HG03108 (cell line): ENCODE measurements around the gene UNC13C.

Experiments
- ATAC-seq: cut with Tn5 transposase; IDR thresholded peaks from one replicate; pipeline ENCODE4 v1.9.1; 2021; ENCODE audit warnings: moderate library complexity; ENCODE audit not compliant: unreplicated experiment

The UNC13C gene

GRCh38 chr15:54102704-54103103, 124.5 kb downstream of the UNC13C start:
- no peak for ATAC-seq

- no peak for ATAC-seq
Measured at GRCh38 chr15:54109014-54109413, 130.8 kb downstream of the UNC13C start.

GRCh38 chr15:54119051-54119450, 140.8 kb downstream of the UNC13C start:
- no peak for ATAC-seq

DNA sequence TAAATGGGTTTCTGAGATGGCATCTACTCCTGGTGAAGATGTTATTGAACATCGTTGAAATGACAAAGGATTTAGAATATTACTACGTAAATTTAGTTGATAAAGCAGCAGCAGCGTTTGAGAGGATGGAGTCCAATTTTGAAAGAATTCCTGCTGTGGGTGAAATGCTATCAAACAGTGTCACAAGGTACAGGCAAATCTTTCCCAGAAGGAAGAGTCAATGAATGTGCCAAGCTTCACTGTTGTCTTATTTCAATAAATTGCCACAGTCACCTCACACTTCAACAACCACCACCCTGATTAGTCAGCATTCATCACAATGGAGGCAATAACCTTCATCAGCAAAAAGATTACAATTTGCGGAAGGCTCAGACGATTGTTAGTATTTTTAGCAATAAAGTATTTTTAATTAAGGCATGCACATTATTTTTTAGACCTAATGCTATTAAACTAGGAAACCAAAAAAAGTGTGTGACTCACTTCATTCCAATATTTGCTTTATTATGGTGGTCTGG, 142.8 kb downstream of the UNC13C start:
- no peak for ATAC-seq

DNA sequence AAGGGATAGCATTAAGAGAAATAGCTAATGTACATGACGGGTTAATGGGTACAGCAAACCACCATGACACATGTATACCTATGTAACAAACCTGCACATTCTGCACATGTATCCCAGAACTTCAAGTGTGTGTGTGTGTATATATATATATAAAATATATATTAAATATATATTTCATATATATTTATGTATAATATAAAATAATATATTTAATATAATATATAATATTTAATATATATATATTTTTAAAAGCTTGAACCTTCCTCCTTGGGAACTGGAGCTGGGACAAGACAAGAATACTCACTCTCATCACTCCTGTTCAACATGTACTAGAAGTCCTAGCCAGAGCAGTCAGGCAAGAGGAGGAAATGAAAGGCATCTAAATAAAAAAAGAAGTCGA, 149.3 kb downstream of the UNC13C start:
- ATAC-seq, result no peak

DNA sequence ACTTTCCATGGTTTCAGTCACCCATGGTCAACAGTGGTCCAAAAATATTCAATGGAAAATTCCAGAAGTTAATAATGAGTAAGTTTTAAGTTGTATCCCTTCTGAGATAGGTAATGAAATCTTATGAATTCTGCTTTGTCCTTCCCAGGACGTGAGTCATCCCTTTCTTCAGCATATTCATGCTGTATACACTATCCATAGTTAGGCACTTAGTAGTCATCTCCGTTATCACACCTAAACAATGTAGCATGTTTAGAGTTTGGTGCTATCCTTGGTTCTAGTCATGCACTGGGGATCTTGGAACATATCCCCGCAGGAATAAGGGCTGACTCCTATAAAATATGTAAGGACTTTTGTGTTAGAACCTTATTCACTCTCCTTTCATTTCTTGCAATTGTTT, 153.2 kb downstream of the UNC13C start:
- ATAC-seq, result no peak

GRCh38 chr15:54149115-54149531, 170.9 kb downstream of the UNC13C start:
- no peak for ATAC-seq

- ATAC-seq, result no peak
Measured at GRCh38 chr15:54150255-54150654, 172.0 kb downstream of the UNC13C start.

DNA sequence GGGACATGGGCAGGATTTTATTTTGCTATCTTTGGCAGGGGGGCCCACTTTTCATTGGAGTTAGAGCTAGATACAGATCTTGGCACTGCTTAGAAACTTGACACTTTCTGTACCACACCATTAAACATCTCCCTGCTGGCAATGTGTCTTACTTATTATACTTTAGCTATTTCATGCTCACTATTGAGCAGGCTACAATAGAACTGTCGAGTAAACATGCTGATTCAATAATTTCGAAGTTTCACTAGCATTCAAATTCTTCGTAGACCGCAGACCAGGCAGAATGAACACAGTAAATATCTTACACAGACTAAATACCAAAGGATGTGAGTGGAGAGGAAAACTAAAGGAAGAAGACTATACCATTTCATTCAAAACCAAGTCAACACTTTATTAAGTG, 180.8 kb downstream of the UNC13C start:
- no peak for ATAC-seq

DNA sequence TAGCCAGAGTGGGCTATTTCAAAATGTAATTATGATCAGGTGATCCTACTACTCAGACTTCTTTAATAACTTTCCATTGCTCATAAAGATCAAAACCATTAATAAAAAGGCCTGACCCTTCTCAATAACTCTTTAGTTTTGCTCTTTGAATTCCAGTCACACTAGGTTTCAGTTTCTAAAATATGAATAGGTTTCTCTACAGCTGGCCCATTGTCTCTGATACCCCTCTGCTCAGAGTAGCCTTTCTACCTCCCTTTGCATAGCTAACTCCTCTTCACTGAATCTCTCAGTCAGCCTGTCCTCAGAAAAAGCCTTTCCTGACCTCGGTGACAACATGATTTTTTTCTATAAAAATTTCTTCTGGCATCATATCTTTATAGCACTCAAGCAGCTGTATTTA, 209.1 kb downstream of the UNC13C start:
- no peak for ATAC-seq

GRCh38 chr15:54197995-54198394, 219.8 kb downstream of the UNC13C start:
- no peak for ATAC-seq

DNA sequence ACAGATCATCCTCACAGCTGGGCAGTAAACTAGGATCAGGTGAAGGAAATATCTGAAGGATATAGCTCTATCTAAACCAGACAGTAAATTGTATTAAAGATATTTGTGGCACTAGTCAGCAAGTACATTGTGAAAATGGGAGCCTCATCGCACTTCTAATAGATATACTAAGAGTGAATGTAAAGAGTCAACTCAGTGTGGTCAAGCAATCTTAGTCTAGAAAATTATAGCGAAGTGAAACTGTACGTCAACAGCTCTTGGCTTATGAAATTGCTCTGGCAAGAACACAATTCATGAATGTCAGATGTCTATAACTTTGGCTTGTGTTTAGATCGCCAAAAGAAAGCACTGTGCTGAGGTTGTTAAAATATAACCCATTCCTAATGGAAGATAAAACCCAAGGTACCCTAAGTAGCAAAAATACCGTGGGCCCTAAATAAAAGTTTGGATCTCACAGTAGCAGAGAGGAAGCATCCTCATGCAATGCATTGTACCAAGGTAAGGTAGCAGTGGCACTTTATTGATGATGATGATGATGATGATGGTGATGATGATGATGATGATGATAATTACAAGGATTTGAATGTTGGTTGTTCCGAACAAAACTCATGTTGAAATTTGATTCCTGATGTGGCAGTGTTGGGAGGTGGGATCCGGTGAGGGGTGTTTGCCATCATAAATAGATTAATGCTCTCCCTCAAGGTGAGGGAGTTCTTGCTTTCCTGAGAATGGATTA, 228.5 kb downstream of the UNC13C start:
- ATAC-seq, result no peak

DNA sequence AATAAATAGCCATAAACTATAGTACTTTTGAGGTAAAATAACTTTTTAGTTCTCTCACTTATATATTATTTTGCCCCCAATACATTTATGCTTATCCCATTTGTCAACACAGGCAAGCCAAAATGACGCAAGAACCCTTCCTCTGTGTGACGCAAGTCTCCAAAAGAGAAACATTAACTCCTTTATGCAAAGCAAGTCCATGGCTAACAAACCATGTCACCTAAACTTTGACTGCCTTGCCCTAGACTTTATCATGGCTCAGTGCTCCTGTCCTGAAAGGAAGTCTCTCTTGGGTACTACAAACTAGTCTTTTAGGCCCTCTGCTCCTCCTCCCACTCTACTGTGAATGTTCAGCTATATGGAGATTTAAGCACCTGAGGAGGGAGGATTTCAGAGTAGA, 230.5 kb downstream of the UNC13C start:
- ATAC-seq, result no peak

DNA sequence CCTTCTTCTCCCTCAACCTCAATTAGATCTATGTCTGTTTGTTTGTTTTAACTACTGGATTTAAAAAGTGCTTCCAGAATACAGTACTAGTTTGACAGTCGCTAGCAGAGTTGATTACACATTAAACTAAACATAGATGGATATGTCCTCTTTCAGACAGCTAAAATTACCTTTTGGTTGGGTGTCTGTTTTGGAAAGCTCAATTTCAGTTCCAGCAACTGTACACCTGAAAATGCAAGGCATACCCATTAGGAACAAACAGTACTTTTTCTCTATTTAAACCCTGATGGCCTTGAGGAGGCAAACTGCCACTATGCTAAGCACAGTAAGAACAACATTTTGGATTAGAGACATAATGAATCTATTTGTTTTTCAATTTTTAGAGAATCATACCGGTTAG, 234.4 kb downstream of the UNC13C start:
- no peak for ATAC-seq

DNA sequence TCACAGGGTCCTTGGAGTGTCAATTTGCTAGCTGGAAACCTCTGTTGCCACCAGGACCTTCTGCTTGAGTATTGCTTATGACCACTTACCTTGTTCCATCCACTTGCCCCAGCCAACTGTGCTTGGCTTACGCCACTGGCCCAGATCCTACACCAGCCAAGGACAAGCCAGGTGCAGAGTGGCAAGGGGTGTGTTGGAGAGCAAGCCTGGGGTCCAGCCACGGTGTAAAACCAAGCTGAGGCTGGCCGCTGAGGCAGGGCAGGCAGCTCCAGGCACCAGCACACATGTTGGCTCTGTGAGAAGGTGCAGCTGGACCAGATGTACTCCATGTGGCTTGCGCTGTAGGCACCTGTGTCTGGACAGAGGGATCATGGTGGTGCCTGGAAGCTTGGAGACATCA, 248.2 kb downstream of the UNC13C start:
- ATAC-seq, result no peak

DNA sequence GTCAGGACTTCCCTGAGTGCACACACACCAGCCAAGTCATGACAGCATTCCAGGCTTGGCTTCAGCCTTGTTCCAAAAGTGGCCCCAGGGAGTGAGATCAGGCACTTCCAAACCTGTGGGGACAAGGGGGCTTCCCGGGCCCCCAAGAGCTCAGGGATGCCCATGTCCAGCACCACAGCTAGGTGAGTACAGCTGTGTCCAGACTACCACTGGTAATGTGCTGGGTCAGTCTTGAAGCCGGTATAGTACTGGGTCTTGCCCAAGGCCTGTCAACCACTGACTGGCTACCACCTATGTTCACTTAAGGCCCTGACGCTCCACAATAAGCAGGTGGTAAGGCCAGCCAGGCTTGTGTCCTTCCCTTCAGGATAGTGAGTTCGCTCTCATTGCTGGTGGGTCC, 249.3 kb downstream of the UNC13C start:
- ATAC-seq, result no peak

DNA sequence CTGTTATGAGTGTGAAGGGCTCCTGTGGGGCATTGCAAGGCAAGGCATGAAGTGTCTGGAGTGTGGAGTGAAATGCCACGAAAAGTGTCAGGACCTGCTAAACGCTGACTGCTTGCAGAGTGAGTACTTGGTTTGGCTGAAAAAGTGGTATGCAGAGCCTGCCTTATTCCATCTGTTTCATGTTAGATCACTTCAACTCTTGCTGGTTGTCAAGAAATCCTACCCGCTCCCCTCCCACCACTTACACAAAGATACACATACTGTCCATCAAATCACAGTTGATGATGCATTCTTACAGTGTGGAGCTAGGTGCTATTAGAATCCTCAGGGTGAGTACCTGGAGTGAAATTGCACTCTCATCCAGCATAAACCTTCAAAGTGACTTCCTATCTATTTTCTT, 272.1 kb downstream of the UNC13C start:
- ATAC-seq, result no peak

GRCh38 chr15:54256190-54256589, 277.9 kb downstream of the UNC13C start:
- ATAC-seq, result no peak

DNA sequence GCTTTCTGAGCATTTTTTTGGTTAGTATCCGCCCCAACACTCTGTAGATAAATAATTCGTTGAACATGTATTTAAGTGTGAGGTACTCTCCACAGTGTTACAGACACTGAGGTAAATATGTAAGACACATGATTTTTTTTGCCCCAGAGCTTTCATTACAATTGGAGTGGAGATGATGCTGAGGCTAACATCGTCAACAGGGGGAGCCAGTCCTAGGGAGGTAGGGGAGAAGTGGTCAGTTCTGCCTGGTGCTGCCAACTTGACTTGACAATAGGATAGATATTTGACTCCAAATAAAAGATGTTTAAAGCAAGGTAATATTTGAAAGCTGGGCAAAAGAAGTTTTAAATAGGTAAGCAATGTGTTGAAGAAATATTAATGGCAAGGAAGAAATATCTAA, 295.7 kb downstream of the UNC13C start:
- ATAC-seq, result no peak

DNA sequence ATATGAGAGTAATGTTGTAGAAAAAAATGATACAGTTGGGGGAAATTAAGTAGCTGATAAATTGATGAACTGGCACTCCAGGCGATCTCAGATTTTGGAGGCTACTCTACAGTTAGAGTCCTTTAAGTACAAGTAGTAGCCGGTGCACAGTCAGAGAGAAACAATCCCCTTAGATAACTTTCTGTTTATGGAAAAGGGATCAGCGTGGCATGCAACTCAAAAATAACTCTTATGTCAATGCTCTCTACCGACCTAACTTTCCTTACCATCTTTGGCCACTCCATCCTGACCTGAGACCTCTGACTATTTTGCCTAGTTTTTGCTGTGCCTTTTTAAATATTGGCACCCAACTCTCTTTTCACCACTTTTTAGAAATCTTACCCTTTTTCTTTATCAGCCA, 299.6 kb downstream of the UNC13C start:
- no peak for ATAC-seq

DNA sequence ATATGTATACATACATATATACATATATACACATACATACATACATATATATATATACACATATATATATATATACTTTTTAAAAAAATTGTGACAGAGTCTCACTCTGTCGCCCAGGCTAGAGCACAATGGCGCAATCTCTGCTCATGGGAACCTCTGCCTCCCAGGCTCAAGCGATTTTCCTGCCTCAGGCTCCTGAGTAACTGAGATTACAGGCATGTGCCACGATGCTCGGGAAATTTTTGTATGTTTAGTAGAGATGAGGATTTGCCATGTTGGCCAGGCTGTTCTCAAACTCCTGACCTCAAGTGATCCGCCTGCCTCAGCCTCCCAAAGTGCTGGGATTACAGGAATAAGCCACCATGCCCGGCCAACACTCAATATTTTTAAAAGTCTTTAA, 302.5 kb downstream of the UNC13C start:
- ATAC-seq, result no peak

GRCh38 chr15:54282228-54282836, 304.1 kb downstream of the UNC13C start:
- no peak for ATAC-seq

- no peak for ATAC-seq
Measured at GRCh38 chr15:54288049-54288448, 309.8 kb downstream of the UNC13C start.
